GM19351 (cell line): ENCODE results near the gene CXCL10.
"Not testable (repeated sequence)": the region's sequence is repeated elsewhere in the genome, so short reads cannot be mapped to it uniquely, and the experiment has no call there.

Source experiments
- ATAC-seq: cut with Tn5 transposase; IDR thresholded peaks from one replicate; pipeline ENCODE4 v1.9.1; 2021; ENCODE audit warnings: mild to moderate bottlenecking, moderate library complexity; ENCODE audit not compliant: unreplicated experiment

Gene CXCL10

GRCh38 chr4:76023389-76023788 lies at the start of gene CXCL10:
Gene CXCL10, minus strand, starts transcription at chr4:76023497. Its CDS starts 66 bp downstream, at chr4:76023431.
- no peak for ATAC-seq

- ATAC-seq, result no peak
Measured at GRCh38 chr4:76072760-76073159, 49.5 kb upstream of the CXCL10 start.

GRCh38 chr4:76067652-76068286 lies 44.5 kb upstream of the CXCL10 start:
- no peak for ATAC-seq

- no peak for ATAC-seq
Measured at GRCh38 chr4:76066546-76066945, 43.2 kb upstream of the CXCL10 start.

GRCh38 chr4:76061982-76062381 lies 38.7 kb upstream of the CXCL10 start:
- ATAC-seq, result peak; percentile 68

GRCh38 chr4:76061421-76061820 lies 38.1 kb upstream of the CXCL10 start:
- no peak for ATAC-seq

GRCh38 chr4:76060506-76060905 lies 37.2 kb upstream of the CXCL10 start:
- ATAC-seq, result no peak

- no peak for ATAC-seq
Measured at GRCh38 chr4:76059750-76060149, 36.5 kb upstream of the CXCL10 start.

GRCh38 chr4:76058888-76059426 lies 35.7 kb upstream of the CXCL10 start:
- ATAC-seq, result no peak

- peak; percentile 49 for ATAC-seq
Measured at GRCh38 chr4:76058302-76058701, 35.0 kb upstream of the CXCL10 start.

- ATAC-seq, result no peak
Measured at GRCh38 chr4:76055421-76055820, 32.1 kb upstream of the CXCL10 start.

- ATAC-seq, result peak; percentile 91
Measured at GRCh38 chr4:76055016-76055415, 31.7 kb upstream of the CXCL10 start.

GRCh38 chr4:76053730-76054129 lies 30.4 kb upstream of the CXCL10 start:
- ATAC-seq, result no peak

GRCh38 chr4:76050560-76051050 lies 27.3 kb upstream of the CXCL10 start:
- not testable (repeated sequence) for ATAC-seq

- ATAC-seq, result not testable (repeated sequence)
Measured at GRCh38 chr4:76049860-76050416, 26.6 kb upstream of the CXCL10 start.

- ATAC-seq, result not testable (repeated sequence)
Measured at GRCh38 chr4:76044686-76045085, 21.4 kb upstream of the CXCL10 start.

- not testable (repeated sequence) for ATAC-seq
Measured at GRCh38 chr4:76043306-76043705, 20.0 kb upstream of the CXCL10 start.

- ATAC-seq, result not testable (repeated sequence)
Measured at GRCh38 chr4:76042241-76042998, 19.1 kb upstream of the CXCL10 start.

GRCh38 chr4:76036855-76037254 lies 13.6 kb upstream of the CXCL10 start:
- ATAC-seq, result peak; percentile 79

GRCh38 chr4:76035799-76036380 lies 12.6 kb upstream of the CXCL10 start, which contains the start of gene CXCL11:
Gene CXCL11, minus strand, starts transcription at chr4:76036070. Its CDS starts 83 bp downstream, at chr4:76035987.
- no peak for ATAC-seq

- ATAC-seq, result no peak
Measured at GRCh38 chr4:76035141-76035540, 11.8 kb upstream of the CXCL10 start.
